BE2C (cell line): ENCODE measurements around the gene EPN1.

ENCODE experiments used
- DNase-seq: peaks from one replicate; pipeline ENCODE4 v3.0.0-alpha.2; 2020
- H3K27me3 ChIP-seq: fragments of 250-450 bp; sonication (Bioruptor Pico); 2 replicates; pipeline ENCODE4 v1.5.1; 2020; ENCODE audit warnings: mild to moderate bottlenecking
- H3K36me3 ChIP-seq: fragments of 250-450 bp; sonication (Bioruptor Pico); 2 replicates; pipeline ENCODE4 v1.5.1; 2020; ENCODE audit warnings: mild to moderate bottlenecking
- H3K4me1 ChIP-seq: fragments of 250-450 bp; sonication (Bioruptor Pico); 2 replicates; pipeline ENCODE4 v1.5.1; 2020
- H3K4me3 ChIP-seq: 2 replicates; pipeline ENCODE4 v1.5.1; 2011; ENCODE audit warnings: low read depth, low read length
- H3K9me3 ChIP-seq: fragments of 250-450 bp; sonication (Bioruptor Pico); 2 replicates; pipeline ENCODE4 v1.5.1; 2020
- TF ChIP-seq, protein P1 (sequence below): IDR thresholded peaks from 2 replicates; pipeline ENCODE4 v1.5.1; 2012; ENCODE audit warnings: mild to moderate bottlenecking, low read depth, low read length

The EPN1 gene

DNA sequence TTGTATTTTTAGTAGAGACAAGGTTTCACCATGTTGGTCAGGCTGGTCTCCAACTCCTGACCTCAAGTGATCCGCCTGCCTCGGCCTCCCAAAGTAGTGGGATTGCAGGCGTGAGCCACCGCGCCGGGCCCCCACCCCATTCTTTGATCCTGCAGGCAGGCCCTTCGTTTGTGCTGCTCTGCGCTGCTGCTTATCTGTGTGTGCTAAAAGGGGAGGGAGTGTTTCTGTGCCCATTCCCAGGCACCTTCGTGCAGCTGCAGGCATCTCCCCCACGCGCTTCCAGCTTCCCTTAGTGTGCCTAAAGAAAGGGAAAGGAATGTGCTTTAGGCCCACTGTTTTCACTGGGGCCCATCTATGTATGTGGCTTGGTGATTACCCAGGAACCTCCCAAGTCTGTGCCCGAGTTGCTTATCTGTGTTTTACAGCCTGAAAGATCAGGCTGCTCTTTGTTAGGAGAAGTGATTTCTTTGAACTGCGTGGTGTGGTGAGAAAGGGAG lies 27.2 kb downstream of the EPN1 start:
- DNase-seq = no peak
- no peaks in the 10 kb centered on the region; the same call in 1 of the 2 replicates for H3K27me3 ChIP-seq
- H3K36me3 ChIP-seq = peaks cover 4% of the 10 kb centered on the region; the same call in 1 of the 2 replicates
- H3K9me3 ChIP-seq = no peaks in the 10 kb centered on the region
- no peaks in the 10 kb centered on the region for H3K4me1 ChIP-seq
- TF ChIP-seq, protein P1, sequence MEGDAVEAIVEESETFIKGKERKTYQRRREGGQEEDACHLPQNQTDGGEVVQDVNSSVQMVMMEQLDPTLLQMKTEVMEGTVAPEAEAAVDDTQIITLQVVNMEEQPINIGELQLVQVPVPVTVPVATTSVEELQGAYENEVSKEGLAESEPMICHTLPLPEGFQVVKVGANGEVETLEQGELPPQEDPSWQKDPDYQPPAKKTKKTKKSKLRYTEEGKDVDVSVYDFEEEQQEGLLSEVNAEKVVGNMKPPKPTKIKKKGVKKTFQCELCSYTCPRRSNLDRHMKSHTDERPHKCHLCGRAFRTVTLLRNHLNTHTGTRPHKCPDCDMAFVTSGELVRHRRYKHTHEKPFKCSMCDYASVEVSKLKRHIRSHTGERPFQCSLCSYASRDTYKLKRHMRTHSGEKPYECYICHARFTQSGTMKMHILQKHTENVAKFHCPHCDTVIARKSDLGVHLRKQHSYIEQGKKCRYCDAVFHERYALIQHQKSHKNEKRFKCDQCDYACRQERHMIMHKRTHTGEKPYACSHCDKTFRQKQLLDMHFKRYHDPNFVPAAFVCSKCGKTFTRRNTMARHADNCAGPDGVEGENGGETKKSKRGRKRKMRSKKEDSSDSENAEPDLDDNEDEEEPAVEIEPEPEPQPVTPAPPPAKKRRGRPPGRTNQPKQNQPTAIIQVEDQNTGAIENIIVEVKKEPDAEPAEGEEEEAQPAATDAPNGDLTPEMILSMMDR = no peak
- no peak overlapping the region for H3K4me3 ChIP-seq

- Histone ChIP-seq H3K4me1 (no peaks in the 10 kb centered on the region), H3K4me3 (no peak overlapping the region), H3K9me3 (no peaks in the 10 kb centered on the region), H3K27me3 (peaks cover 15% of the 10 kb centered on the region), H3K36me3 (no peaks in the 10 kb centered on the region)
- peak; percentile 71 for DNase-seq
- TF ChIP-seq, protein P1 = peak; percentile 90
Observed at GRCh38 chr19:55703790-55704215, 28.8 kb downstream of the EPN1 start.

DNA sequence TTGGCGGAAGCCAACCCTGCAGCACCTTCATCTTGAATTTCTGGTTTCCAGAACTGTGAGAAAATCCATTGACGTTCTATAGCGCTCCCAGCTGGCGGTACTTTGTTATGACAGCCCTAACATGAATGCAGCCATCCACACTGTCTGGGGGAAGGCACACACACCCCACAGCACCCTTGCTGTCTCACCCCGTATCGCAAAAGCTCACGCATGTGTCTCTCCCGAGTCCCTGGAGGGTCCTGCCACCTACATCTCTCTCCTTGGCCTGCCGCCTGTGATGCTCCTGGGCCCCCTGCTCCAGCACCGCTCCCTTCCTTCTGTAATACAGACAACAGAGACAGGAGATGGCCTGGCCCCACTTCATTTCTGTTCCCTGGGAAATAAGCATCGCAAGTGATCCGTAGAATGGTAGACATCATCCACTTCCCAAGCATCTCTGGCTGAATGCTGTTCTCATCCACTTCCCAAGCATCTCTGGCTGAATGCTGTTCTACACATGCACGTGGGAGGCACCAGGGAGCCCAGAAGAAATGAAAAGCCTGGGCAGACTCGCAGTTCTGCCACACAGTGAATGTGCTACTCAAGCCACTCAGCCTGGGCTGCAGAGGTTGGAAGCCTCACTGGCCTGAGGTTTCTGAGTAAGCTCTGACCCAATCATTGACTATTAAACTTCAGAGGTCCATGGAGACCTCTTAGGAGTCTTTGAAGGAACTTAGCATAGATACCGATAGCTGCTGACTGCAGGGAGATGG lies 29.6 kb downstream of the EPN1 start:
- TF ChIP-seq, protein P1 = peak; percentile 21; the same call in 1 of the 2 replicates
- DNase-seq = no peak
- H3K4me1 ChIP-seq = no peaks in the 10 kb centered on the region
- H3K36me3 ChIP-seq = no peaks in the 10 kb centered on the region
- no peak overlapping the region for H3K4me3 ChIP-seq
- H3K9me3 ChIP-seq = no peaks in the 10 kb centered on the region
- H3K27me3 ChIP-seq = peaks cover 19% of the 10 kb centered on the region

DNA sequence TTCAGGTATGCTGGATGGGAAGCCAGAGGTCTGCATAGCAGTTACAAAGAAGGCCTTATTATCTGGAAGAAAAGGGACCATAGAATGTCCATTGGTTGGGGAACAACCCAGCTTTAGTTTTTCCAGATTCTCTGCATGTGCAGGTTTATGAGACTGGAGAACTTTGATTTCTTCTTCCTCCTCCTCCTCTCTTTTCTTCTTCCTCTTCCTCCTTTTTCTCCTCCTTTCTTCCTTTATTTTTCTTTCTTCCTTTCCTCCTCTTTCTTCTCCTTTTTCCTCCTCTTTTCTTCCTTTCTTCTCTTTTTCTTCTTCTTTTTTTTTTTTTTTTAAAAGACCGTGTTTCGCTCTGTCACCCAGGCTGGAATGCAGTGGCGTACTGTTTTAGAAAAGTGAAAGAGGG lies 30.9 kb downstream of the EPN1 start:
- Histone ChIP-seq H3K27me3 (peaks cover 24% of the 10 kb centered on the region), H3K9me3 (no peaks in the 10 kb centered on the region), H3K4me3 (no peak overlapping the region), H3K36me3 (no peaks in the 10 kb centered on the region), H3K4me1 (no peaks in the 10 kb centered on the region)
- no peak for DNase-seq
- TF ChIP-seq, protein P1 = no peak

DNA sequence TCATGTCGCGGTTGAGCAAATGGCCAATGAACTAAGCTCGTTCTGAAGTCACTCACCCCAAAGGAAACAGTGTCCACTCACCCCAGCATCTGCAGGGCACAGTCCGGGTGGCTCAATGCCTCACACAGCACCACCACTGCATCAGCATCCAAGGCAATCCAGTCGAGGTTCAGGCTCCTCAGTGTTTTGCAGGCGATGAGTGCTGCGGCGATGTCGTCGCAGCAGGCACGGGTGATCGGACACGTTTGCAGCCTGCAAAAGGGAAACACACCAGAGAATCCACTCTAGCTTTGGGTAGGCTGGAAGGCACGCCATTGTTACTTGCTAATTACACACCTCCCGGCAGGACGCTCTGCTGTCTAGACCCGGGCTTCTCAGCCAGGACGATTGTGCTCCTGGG lies 36.7 kb downstream of the EPN1 start:
- Histone ChIP-seq H3K4me3 (no peak overlapping the region), H3K9me3 (no peaks in the 10 kb centered on the region), H3K27me3 (peaks cover 44% of the 10 kb centered on the region), H3K36me3 (no peaks in the 10 kb centered on the region), H3K4me1 (no peaks in the 10 kb centered on the region)
- TF ChIP-seq, protein P1 = no peak
- no peak for DNase-seq

DNA sequence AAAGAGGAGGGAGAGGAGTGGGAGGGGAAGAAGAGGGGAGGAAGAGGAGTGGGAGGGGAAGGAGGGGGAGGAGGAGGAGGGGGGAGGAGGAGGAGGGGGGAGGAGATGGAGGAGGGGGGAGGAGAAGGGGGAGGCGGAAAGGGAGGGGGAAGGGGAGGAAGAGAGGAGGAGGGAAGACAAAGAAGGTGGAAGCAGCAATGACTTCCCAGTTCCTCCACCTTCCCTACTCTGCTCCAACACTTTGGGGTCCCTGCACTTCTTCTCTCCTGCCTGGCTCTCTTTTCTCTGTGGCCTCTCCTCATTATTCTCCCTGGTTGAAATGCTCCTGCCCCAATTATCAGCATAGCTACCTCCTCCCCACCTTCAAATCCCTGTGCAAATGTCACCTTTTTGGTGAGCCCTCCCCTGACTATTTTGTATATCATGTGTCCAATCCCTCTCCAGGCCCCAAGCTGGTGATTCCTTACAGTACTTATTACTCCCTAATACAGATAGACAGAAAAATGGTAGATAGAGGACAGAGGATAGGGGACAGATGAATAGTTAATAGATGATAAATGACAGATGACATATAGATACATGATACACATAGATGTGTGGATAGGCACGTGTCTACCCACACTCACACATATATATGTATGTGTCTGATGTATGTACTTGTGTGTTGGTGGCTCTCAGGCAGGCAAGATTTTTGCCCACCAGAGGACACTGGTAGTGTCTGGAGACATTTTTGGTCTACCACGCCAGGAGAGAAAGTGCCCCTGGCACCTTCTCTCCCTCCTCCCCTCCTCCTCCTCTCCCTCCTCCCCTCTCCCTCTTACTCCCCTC lies 38.0 kb downstream of the EPN1 start:
- no peaks in the 10 kb centered on the region for H3K9me3 ChIP-seq
- peaks cover 50% of the 10 kb centered on the region for H3K27me3 ChIP-seq
- DNase-seq = no peak

More for the DNA sequence above, 38.0 kb downstream of the EPN1 start:
- TF ChIP-seq, protein P1 = no peak
- Histone ChIP-seq H3K4me3 (no peak overlapping the region), H3K36me3 (no peaks in the 10 kb centered on the region), H3K4me1 (no peaks in the 10 kb centered on the region)
